WTC11 (cell line): ENCODE measurements around the gene FAM181A. TPM values are rescaled to one million over a fixed set of nuclear protein-coding genes. Genes with fewer than 3 reads are reported as not detected.

ENCODE experiments used
- ATAC-seq: fragments of 200-7000 bp; cut with Tn5 transposase; 2 replicates; pipeline ENCODE4 v1.10.0; 2021; ENCODE audit warnings: mild to moderate bottlenecking, moderate library complexity
- CTCF ChIA-PET: fragments of 300-600 bp; sonication (Branson Sonifier 250); formaldehyde crosslinking; loops from one replicate; lab custom pipeline; 2021; ENCODE audit warnings: antibody characterized with exemption; lab: Charles Lee
- POLR2A ChIA-PET: fragments of 350-600 bp; sonication (Branson Sonifier 250); formaldehyde crosslinking; loops from one replicate; lab custom pipeline; 2021; ENCODE audit warnings: antibody characterized with exemption; lab: Charles Lee
- DNase-seq: peaks from one replicate; pipeline ENCODE4 v3.0.0; 2021; ENCODE audit warnings: low spot score
- H3K27ac Mint-ChIP-seq: 2 replicates; pipeline ENCODE4 v1.8.0; 2021; ENCODE audit warnings: mixed read lengths
- H3K27me3 Mint-ChIP-seq: 2 replicates; pipeline ENCODE4 v1.8.0; 2021; ENCODE audit warnings: low read depth, mild to moderate bottlenecking, moderate library complexity, mixed read lengths
- H3K36me3 Mint-ChIP-seq: 2 replicates; pipeline ENCODE4 v1.8.0; 2021; ENCODE audit warnings: mixed read lengths
- H3K4me1 Mint-ChIP-seq: 2 replicates; pipeline ENCODE4 v1.8.0; 2022; ENCODE audit warnings: mixed read lengths
- H3K4me3 Mint-ChIP-seq: 2 replicates; pipeline ENCODE4 v1.8.0; 2021; ENCODE audit warnings: mild to moderate bottlenecking, moderate library complexity, mixed read lengths
- H3K9me3 Mint-ChIP-seq: 2 replicates; pipeline ENCODE4 v1.8.0; 2021; ENCODE audit warnings: mixed read lengths
- CBFB ChIP-seq: sonication (generic); formaldehyde crosslinking; IDR thresholded peaks from 2 replicates; pipeline ENCODE4 v1.8.1; 2022; ENCODE audit warnings: mild to moderate bottlenecking, low read depth, missing genetic modification reagents
- CDX4 ChIP-seq: fragments of 250-450 bp; sonication (Bioruptor Pico); IDR thresholded peaks from 2 replicates; pipeline ENCODE4 v1.9.0; 2021; ENCODE audit warnings: moderate library complexity, mild to moderate bottlenecking, inconsistent platforms, borderline replicate concordance
- CREM ChIP-seq: sonication (generic); formaldehyde crosslinking; IDR thresholded peaks from 2 replicates; pipeline ENCODE4 v1.8.1; 2022; ENCODE audit warnings: mild to moderate bottlenecking, missing genetic modification reagents, moderate library complexity
- EMX1 ChIP-seq: fragments of 250-450 bp; sonication (Bioruptor Pico); IDR thresholded peaks from 2 replicates; pipeline ENCODE4 v1.8.0; 2021; ENCODE audit warnings: mild to moderate bottlenecking
- HMGA2 ChIP-seq: fragments of 250-450 bp; sonication (Bioruptor Pico); IDR thresholded peaks from 2 replicates; pipeline ENCODE4 v1.4.0; 2021; ENCODE audit warnings: mild to moderate bottlenecking, moderate library complexity
- IRF1 ChIP-seq: sonication (generic); formaldehyde crosslinking; IDR thresholded peaks from 2 replicates; pipeline ENCODE4 v1.8.0; 2023; ENCODE audit warnings: missing genetic modification reagents
- KAT7 ChIP-seq: sonication (generic); formaldehyde crosslinking; IDR thresholded peaks from 2 replicates; pipeline ENCODE4 v1.8.1; 2023; ENCODE audit warnings: missing genetic modification reagents, mild to moderate bottlenecking, borderline replicate concordance
- MXD4 ChIP-seq: fragments of 250-450 bp; sonication (Bioruptor Pico); IDR thresholded peaks from 2 replicates; pipeline ENCODE4 v1.8.0; 2021; ENCODE audit warnings: mild to moderate bottlenecking, moderate library complexity, borderline replicate concordance
- NR1H2 ChIP-seq: sonication (generic); formaldehyde crosslinking; IDR thresholded peaks from 2 replicates; pipeline ENCODE4 v1.9.0; 2021; ENCODE audit warnings: mild to moderate bottlenecking, moderate library complexity, missing genetic modification reagents
- STAT6 ChIP-seq: sonication (generic); formaldehyde crosslinking; conservative IDR thresholded peaks from 2 replicates; pipeline ENCODE4 v1.8.1; 2023; ENCODE audit warnings: mild to moderate bottlenecking, low read depth, missing genetic modification reagents, moderate library complexity
- TCF7 ChIP-seq: sonication (generic); formaldehyde crosslinking; IDR thresholded peaks from 2 replicates; pipeline ENCODE4 v1.8.0; 2022; ENCODE audit warnings: mild to moderate bottlenecking, low read depth, missing genetic modification reagents, moderate library complexity
- TEAD1 ChIP-seq: sonication (generic); formaldehyde crosslinking; IDR thresholded peaks from 2 replicates; pipeline ENCODE4 v1.8.0; 2022; ENCODE audit warnings: mild to moderate bottlenecking, missing genetic modification reagents
- TEAD4 ChIP-seq: sonication (generic); formaldehyde crosslinking; IDR thresholded peaks from 2 replicates; pipeline ENCODE4 v1.8.0; 2022; ENCODE audit warnings: mild to moderate bottlenecking, missing genetic modification reagents
- TP53 ChIP-seq: sonication (generic); formaldehyde crosslinking; IDR thresholded peaks from 2 replicates; pipeline ENCODE4 v1.8.1; 2023; ENCODE audit warnings: mild to moderate bottlenecking, missing genetic modification reagents
- ZNF232 ChIP-seq: sonication (generic); formaldehyde crosslinking; IDR thresholded peaks from 2 replicates; pipeline ENCODE4 v1.8.0; 2022; ENCODE audit warnings: mild to moderate bottlenecking, missing genetic modification reagents
- ZNF281 ChIP-seq: sonication (generic); formaldehyde crosslinking; IDR thresholded peaks from 2 replicates; pipeline ENCODE4 v1.8.0; 2023; ENCODE audit warnings: mild to moderate bottlenecking, missing genetic modification reagents
- total RNA-seq: library from RNA; stranded (reverse); gene quantifications from 3 replicates; pipeline ENCODE4 v1.2.3, GENCODE V29; 2021
- TF ChIP-seq, protein P1 (sequence below): sonication (generic); formaldehyde crosslinking; IDR thresholded peaks from 2 replicates; pipeline ENCODE4 v1.8.1; 2022; ENCODE audit warnings: mild to moderate bottlenecking, missing genetic modification reagents, moderate library complexity, borderline replicate concordance
- TF ChIP-seq, protein P2 (sequence below): sonication (generic); formaldehyde crosslinking; IDR thresholded peaks from 2 replicates; pipeline ENCODE4 v1.8.1; 2022; ENCODE audit warnings: low read depth, missing genetic modification reagents, borderline replicate concordance

FAM181A gene
- total RNA-seq, 1 experiment from 2014 or later: not detected

- peaks cover 2% of the 10 kb centered on the region for H3K4me1 Mint-ChIP-seq
- no peak for ATAC-seq
- CTCF ChIA-PET: no interaction called here
- TF ChIP-seq CREM: no peak
- TF ChIP-seq NR1H2: no peak
- TF ChIP-seq EMX1: no peak
- TF ChIP-seq TCF7 (CRISPR knock-in tag): no peak
- no peak for TF ChIP-seq TP53 (CRISPR knock-in tag)
- TF ChIP-seq, protein P1, sequence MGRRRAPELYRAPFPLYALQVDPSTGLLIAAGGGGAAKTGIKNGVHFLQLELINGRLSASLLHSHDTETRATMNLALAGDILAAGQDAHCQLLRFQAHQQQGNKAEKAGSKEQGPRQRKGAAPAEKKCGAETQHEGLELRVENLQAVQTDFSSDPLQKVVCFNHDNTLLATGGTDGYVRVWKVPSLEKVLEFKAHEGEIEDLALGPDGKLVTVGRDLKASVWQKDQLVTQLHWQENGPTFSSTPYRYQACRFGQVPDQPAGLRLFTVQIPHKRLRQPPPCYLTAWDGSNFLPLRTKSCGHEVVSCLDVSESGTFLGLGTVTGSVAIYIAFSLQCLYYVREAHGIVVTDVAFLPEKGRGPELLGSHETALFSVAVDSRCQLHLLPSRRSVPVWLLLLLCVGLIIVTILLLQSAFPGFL (CRISPR knock-in tag): no peak
- no peak for TF ChIP-seq HMGA2 (CRISPR knock-in tag)
- no peak for TF ChIP-seq KAT7 (CRISPR knock-in tag)
- no peak for TF ChIP-seq TEAD1 (CRISPR knock-in tag)
- TF ChIP-seq, protein P2, sequence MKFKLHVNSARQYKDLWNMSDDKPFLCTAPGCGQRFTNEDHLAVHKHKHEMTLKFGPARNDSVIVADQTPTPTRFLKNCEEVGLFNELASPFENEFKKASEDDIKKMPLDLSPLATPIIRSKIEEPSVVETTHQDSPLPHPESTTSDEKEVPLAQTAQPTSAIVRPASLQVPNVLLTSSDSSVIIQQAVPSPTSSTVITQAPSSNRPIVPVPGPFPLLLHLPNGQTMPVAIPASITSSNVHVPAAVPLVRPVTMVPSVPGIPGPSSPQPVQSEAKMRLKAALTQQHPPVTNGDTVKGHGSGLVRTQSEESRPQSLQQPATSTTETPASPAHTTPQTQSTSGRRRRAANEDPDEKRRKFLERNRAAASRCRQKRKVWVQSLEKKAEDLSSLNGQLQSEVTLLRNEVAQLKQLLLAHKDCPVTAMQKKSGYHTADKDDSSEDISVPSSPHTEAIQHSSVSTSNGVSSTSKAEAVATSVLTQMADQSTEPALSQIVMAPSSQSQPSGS (CRISPR knock-in tag): no peak
- no peak for TF ChIP-seq ZNF232 (CRISPR knock-in tag)
- TF ChIP-seq IRF1: no peak
- no peak for TF ChIP-seq STAT6 (CRISPR knock-in tag)
- no peak for TF ChIP-seq TEAD4 (CRISPR knock-in tag)
- TF ChIP-seq MXD4: no peak
- no peak for TF ChIP-seq ZNF281 (CRISPR knock-in tag)
- TF ChIP-seq CBFB: no peak
- TF ChIP-seq CDX4 (CRISPR knock-in tag): no peak
- TF ChIP-seq, all 79 proteins: peak for 0
- no peak for DNase-seq
- no peak overlapping the region for H3K4me3 Mint-ChIP-seq
- no peaks in the 10 kb centered on the region for H3K9me3 Mint-ChIP-seq
- H3K27ac Mint-ChIP-seq: no peak overlapping the region
- peaks cover 4% of the 10 kb centered on the region for H3K27me3 Mint-ChIP-seq
- POLR2A ChIA-PET: no interaction called here
- no peaks in the 10 kb centered on the region for H3K36me3 Mint-ChIP-seq
Observed at GRCh38 chr14:93932642-93933041, 5.5 kb downstream of the FAM181A start.
